DND-41 (cell line): Measurements from ENCODE around the gene PKP2.

Experiments used
- ATAC-seq: fragments of 200-7000 bp; cut with Tn5 transposase; 3 replicates; pipeline ENCODE4 v1.9.1; 2021; ENCODE audit warnings: low read depth; ENCODE audit not compliant: insufficient read depth
- DNase-seq: peaks from one replicate; pipeline ENCODE4 v3.0.0-alpha.2; 2020
- H2AFZ ChIP-seq: 2 replicates; pipeline ENCODE4 v1.6.0; 2012; ENCODE audit warnings: low read depth, low read length
- H3K27ac ChIP-seq: 2 replicates; pipeline ENCODE4 v1.5.1; 2012; ENCODE audit warnings: low read length, inconsistent platforms
- H3K27me3 ChIP-seq: fragments of 200-600 bp; sonication (generic); 2 replicates; pipeline ENCODE4 v1.6.0; 2012; ENCODE audit warnings: low read length, mild to moderate bottlenecking, inconsistent platforms; ENCODE audit not compliant: insufficient read depth, poor library complexity
- H3K36me3 ChIP-seq: 2 replicates; pipeline ENCODE4 v1.5.1; 2012; ENCODE audit warnings: low read length, inconsistent platforms; ENCODE audit not compliant: insufficient read depth
- H3K4me1 ChIP-seq: 2 replicates; pipeline ENCODE4 v1.5.1; 2012; ENCODE audit warnings: mild to moderate bottlenecking, low read length; ENCODE audit not compliant: insufficient read depth
- H3K4me2 ChIP-seq: 2 replicates; pipeline ENCODE4 v1.6.0; 2012; ENCODE audit warnings: mild to moderate bottlenecking, moderate library complexity, low read length, inconsistent platforms; ENCODE audit not compliant: insufficient read depth
- H3K4me3 ChIP-seq, 2 experiments: fragments of 200-600 bp in 1 of 2; shearing (Covaris generic) in 1 of 2; 2 replicates each; pipeline ENCODE4 v1.5.1; 2012 to 2016; ENCODE audit warnings: inconsistent platforms in 2 of 2, low read length in 2 of 2, mild to moderate bottlenecking in 2 of 2, low read depth in 1 of 2, moderate library complexity in 1 of 2
- H3K79me2 ChIP-seq: 2 replicates; pipeline ENCODE4 v1.6.0; 2012; ENCODE audit warnings: low read length, inconsistent platforms; ENCODE audit not compliant: insufficient read depth
- H3K9ac ChIP-seq: 2 replicates; pipeline ENCODE4 v1.6.0; 2012; ENCODE audit warnings: low read depth, mild to moderate bottlenecking, inconsistent platforms, low read length, moderate library complexity
- H3K9me3 ChIP-seq: 2 replicates; pipeline ENCODE4 v1.5.1; 2012; ENCODE audit warnings: low read length, moderate library complexity, mild to moderate bottlenecking, inconsistent platforms; ENCODE audit not compliant: insufficient read depth, severe bottlenecking
- H4K20me1 ChIP-seq: 2 replicates; pipeline ENCODE4 v1.6.0; 2012; ENCODE audit warnings: low read length; ENCODE audit not compliant: insufficient read depth
- CTCF ChIP-seq: IDR thresholded peaks from 2 replicates; pipeline ENCODE4 v1.5.1; 2012; ENCODE audit warnings: borderline replicate concordance, low read length, moderate library complexity, mild to moderate bottlenecking; ENCODE audit not compliant: poor library complexity, severe bottlenecking; ENCODE audit errors: extremely low read depth
- EZH2 ChIP-seq: IDR thresholded peaks from 3 replicates; pipeline ENCODE4 v1.6.1; 2012; ENCODE audit warnings: borderline replicate concordance, low read depth, mild to moderate bottlenecking, moderate library complexity, low read length, inconsistent platforms; ENCODE audit not compliant: severe bottlenecking

PKP2 gene

GRCh38 chr12:32887058-32887457, 9.5 kb downstream of the PKP2 start:
- no peaks in the 10 kb centered on the region for H3K4me1 ChIP-seq
- no peak for ATAC-seq
- no peak for TF ChIP-seq CTCF
- no peak for TF ChIP-seq EZH2

GRCh38 chr12:32885831-32886230, 10.7 kb downstream of the PKP2 start:
- no peaks in the 10 kb centered on the region for H4K20me1 ChIP-seq
- no peaks in the 10 kb centered on the region for H3K9me3 ChIP-seq
- DNase-seq (no peak), ATAC-seq (no peak)
- no peak overlapping the region for H3K9ac ChIP-seq
- H3K27ac ChIP-seq: no peak overlapping the region
- no peak overlapping the region for H3K4me2 ChIP-seq
- H3K36me3 ChIP-seq: no peaks in the 10 kb centered on the region
- H3K27me3 ChIP-seq: no peaks in the 10 kb centered on the region
- no peak for TF ChIP-seq EZH2
- no peak for TF ChIP-seq CTCF
- H3K79me2 ChIP-seq: no peaks in the 10 kb centered on the region
- no peak overlapping the region for H2AFZ ChIP-seq
- H3K4me3 ChIP-seq: no peak overlapping the region
- no peaks in the 10 kb centered on the region for H3K4me1 ChIP-seq

More at GRCh38 chr12:32887058-32887457, 9.5 kb downstream of the PKP2 start:
- no peaks in the 10 kb centered on the region for H4K20me1 ChIP-seq
- H3K4me2 ChIP-seq: no peak overlapping the region
- H3K9ac ChIP-seq: no peak overlapping the region
- no peak overlapping the region for H2AFZ ChIP-seq
- DNase-seq: no peak
- no peak overlapping the region for H3K27ac ChIP-seq
- H3K27me3 ChIP-seq: no peaks in the 10 kb centered on the region
- H3K4me3 ChIP-seq: no peak overlapping the region
- H3K9me3 ChIP-seq: no peaks in the 10 kb centered on the region
- no peaks in the 10 kb centered on the region for H3K79me2 ChIP-seq
- no peaks in the 10 kb centered on the region for H3K36me3 ChIP-seq

GRCh38 chr12:32884962-32885361, 11.6 kb downstream of the PKP2 start:
- no peaks in the 10 kb centered on the region for H3K9me3 ChIP-seq
- H3K36me3 ChIP-seq: no peaks in the 10 kb centered on the region
- H2AFZ ChIP-seq: no peak overlapping the region
- no peaks in the 10 kb centered on the region for H4K20me1 ChIP-seq
- ATAC-seq (no peak), DNase-seq (no peak)
- no peak for TF ChIP-seq EZH2
- H3K4me3 ChIP-seq: no peak overlapping the region
- H3K4me2 ChIP-seq: no peak overlapping the region
- H3K79me2 ChIP-seq: no peaks in the 10 kb centered on the region
- no peak overlapping the region for H3K27ac ChIP-seq
- no peaks in the 10 kb centered on the region for H3K27me3 ChIP-seq
- H3K4me1 ChIP-seq: no peaks in the 10 kb centered on the region
- H3K9ac ChIP-seq: no peak overlapping the region

- H3K9ac ChIP-seq: no peak overlapping the region
- ATAC-seq: no peak
- no peak overlapping the region for H3K27ac ChIP-seq
- H3K36me3 ChIP-seq: no peaks in the 10 kb centered on the region
- no peaks in the 10 kb centered on the region for H3K9me3 ChIP-seq
- no peak overlapping the region for H3K4me2 ChIP-seq
- no peak for TF ChIP-seq CTCF
- TF ChIP-seq EZH2: no peak
- H4K20me1 ChIP-seq: no peaks in the 10 kb centered on the region
- no peaks in the 10 kb centered on the region for H3K79me2 ChIP-seq
- H2AFZ ChIP-seq: no peak overlapping the region
- H3K27me3 ChIP-seq: no peaks in the 10 kb centered on the region
- H3K4me3 ChIP-seq: no peak overlapping the region
- DNase-seq: no peak
- H3K4me1 ChIP-seq: no peaks in the 10 kb centered on the region
These were observed 14.9 kb downstream of the PKP2 start for GRCh38 chr12:32881702-32882101.
